Heart right ventricle (tissue), 16 donors: ENCODE data around the gene SLC24A5. TPM values are rescaled to one million over a fixed set of nuclear protein-coding genes. Genes with fewer than 3 reads are reported as not detected.

Experiments used
- ATAC-seq, 8 donors: fragments of 200-7000 bp; cut with Tn5 transposase; one replicate each; pipeline ENCODE4 v1.9.1; 2020; ENCODE audit warnings: mild to moderate bottlenecking in 8 of 8, moderate library complexity in 8 of 8, moderate number of reproducible peaks in 1 of 8
- DNase-seq, 2 donors: peaks; one replicate each; pipeline ENCODE4 v3.0.0-alpha.2; 2020
- H3K27ac ChIP-seq, 10 donors: fragments of 200-600 bp; sonication (generic) in 2 of 10; one replicate each; pipeline versions ENCODE4 v1.5.0 to v1.8.0; 2020 to 2022; ENCODE audit warnings: mild to moderate bottlenecking in 3 of 10
- H3K27me3 ChIP-seq, 7 donors: fragments of 200-600 bp; one replicate each; pipeline ENCODE4 v1.8.0; 2021 to 2022; ENCODE audit warnings: mild to moderate bottlenecking in 2 of 7
- H3K36me3 ChIP-seq, 9 donors: fragments of 200-600 bp; sonication (generic) in 1 of 9; one replicate each; pipeline versions ENCODE4 v1.5.0 to v1.8.0; 2020 to 2022; ENCODE audit warnings: mild to moderate bottlenecking in 2 of 9
- H3K4me1 ChIP-seq, 9 donors: fragments of 200-600 bp; sonication (generic) in 1 of 9; one replicate each; pipeline versions ENCODE4 v1.5.0 to v1.8.0; 2020 to 2022; ENCODE audit warnings: mild to moderate bottlenecking in 4 of 9
- H3K4me3 ChIP-seq, 10 donors: fragments of 200-600 bp; sonication (generic) in 2 of 10; one replicate each; pipeline versions ENCODE4 v1.5.0 to v1.8.0; 2020 to 2022; ENCODE audit warnings: mild to moderate bottlenecking in 7 of 10, moderate library complexity in 2 of 10
- H3K9me3 ChIP-seq, 11 donors: fragments of 200-600 bp in 10 of 11; sonication (generic) in 2 of 11; one replicate each; pipeline versions ENCODE4 v1.5.0 to v1.8.0; 2013 to 2022; ENCODE audit warnings: mild to moderate bottlenecking in 2 of 11, control low read depth in 1 of 11, moderate library complexity in 1 of 11
- WGBS, 2 donors: extraction: QIAGEN DNeasy Blood & Tissue Kit; methylation state at CpG; one replicate each; pipeline ENCODE4 v1.1.7; 2013; ENCODE audit warnings: inconsistent platforms in 1 of 2; 5-methylcytosine and 5-hydroxymethylcytosine counted together
- intact Hi-C, 10 donors: fragments of 100-400 bp; cut with DNase I; formaldehyde crosslinking; loops; one replicate each; pipeline versions ENCODE4 v1.11.1 to v1.14.2; 2022
- polyA plus RNA-seq, 2 donors: library from polyadenylated mRNA; stranded (reverse); fragments of 200-250 nt; gene quantifications; one replicate each; pipeline ENCODE4 v1.2.3, GENCODE V29; 2013
- total RNA-seq, 10 donors: library from RNA; stranded (reverse); fragmentation: NEBNext Ultra II Directional in 3 of 10; extraction: Animal tissue kit (Norgen Biotek cat#: 25700) in 3 of 10; gene quantifications; one replicate each; pipeline versions ENCODE4 v1.2.1 to v1.2.4, GENCODE V29; 2021 to 2023
- TF ChIP-seq, protein P1 (sequence below), 9 donors: fragments of 200-600 bp; sonication (generic) in 2 of 9; IDR thresholded peaks; one replicate each; pipeline versions ENCODE4 v1.5.0 to v1.8.0; 2021 to 2022; ENCODE audit warnings: antibody characterized with exemption in 9 of 9, mild to moderate bottlenecking in 5 of 9, moderate library complexity in 1 of 9
- donor health status: Arrhythmogenic right ventricular cardiomyopathy.
- donor health status: ischemic (EF 13 %, LVEDD 7.1; RV severe dilation, severe dysfunction).
- donor health status: healthy with polysubstance abuse.
- donor health status: DM: no; HTN: yes; CAD: no.
- donor health status: DM: no; HTN: no; CAD: no.
- donor health status: ischemic (EF 25% LVEDD 6.9; RV normal size, moderate dysfunction).
- donor health status: ischemic (EF 25% LVEDD 5.7; RV mildly dilated, moderate dysfunction).
- donor health status: healthy.
- donor health status: DM: yes; HTN: yes; CAD: no.
- donor health status: Ischemic cardiomyopathy.
- donor health status: ischemic (EF 35%, LVEDD 5.7; RV mildly dilated, moderate dysfunction).
- donor health status: nonischemic (EF 11% LVEDD 7.7; RV severe dilation, severe dysfunction).
- donor health status: DM: yes; HTN: yes; CAD: no.
- donor health status: PGD.
- donor health status: ischemic (EF 29% LVEDD 5.4; RV normal size, mild dysfunction).
- donor health status: nonischemic (EF 23%, LVEDD 6.1; RV moderate dilation, normal function).

The SLC24A5 gene
- total and polyA plus RNA-seq, 12 donors, result not detected

DNA sequence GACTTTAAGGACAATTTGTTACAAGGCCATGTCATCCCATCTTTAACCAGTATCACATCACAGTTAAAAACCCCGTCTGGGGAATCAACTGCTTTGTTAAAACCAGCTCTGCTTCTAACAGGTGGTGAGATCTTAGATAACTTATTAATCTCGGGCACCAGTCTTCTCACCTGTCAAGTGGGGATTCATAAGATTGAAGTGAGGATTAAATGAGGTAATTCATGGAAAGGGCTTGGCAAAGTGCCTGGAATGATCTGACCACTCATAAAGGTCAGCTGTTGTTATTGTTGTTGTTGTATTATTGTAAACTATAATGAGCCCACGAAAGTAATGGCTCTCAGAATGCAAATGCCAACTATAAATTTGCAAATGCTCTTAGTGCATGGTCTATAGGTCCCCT, 30.1 kb upstream of the SLC24A5 start:
- TF ChIP-seq, protein P1, sequence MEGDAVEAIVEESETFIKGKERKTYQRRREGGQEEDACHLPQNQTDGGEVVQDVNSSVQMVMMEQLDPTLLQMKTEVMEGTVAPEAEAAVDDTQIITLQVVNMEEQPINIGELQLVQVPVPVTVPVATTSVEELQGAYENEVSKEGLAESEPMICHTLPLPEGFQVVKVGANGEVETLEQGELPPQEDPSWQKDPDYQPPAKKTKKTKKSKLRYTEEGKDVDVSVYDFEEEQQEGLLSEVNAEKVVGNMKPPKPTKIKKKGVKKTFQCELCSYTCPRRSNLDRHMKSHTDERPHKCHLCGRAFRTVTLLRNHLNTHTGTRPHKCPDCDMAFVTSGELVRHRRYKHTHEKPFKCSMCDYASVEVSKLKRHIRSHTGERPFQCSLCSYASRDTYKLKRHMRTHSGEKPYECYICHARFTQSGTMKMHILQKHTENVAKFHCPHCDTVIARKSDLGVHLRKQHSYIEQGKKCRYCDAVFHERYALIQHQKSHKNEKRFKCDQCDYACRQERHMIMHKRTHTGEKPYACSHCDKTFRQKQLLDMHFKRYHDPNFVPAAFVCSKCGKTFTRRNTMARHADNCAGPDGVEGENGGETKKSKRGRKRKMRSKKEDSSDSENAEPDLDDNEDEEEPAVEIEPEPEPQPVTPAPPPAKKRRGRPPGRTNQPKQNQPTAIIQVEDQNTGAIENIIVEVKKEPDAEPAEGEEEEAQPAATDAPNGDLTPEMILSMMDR (IDR thresholded peaks at IDR 0.05), result no peak
- intact Hi-C loops, result no loop called here
- ATAC-seq (no peak), DNase-seq (no peak)
- no peaks in the 10 kb centered on the region for H3K9me3 ChIP-seq
- H3K36me3 ChIP-seq, result no peaks in the 10 kb centered on the region
- H3K4me1 ChIP-seq, result no peaks in the 10 kb centered on the region
- 37 to 43% methylated on average over 3 of the region's 3 CpGs for WGBS, 2 donors
- H3K27ac ChIP-seq, result no peak overlapping the region
- peaks cover 0 to 27% (median 13%) of the 10 kb centered on the region in 7 donors for H3K27me3 ChIP-seq
- no peak overlapping the region for H3K4me3 ChIP-seq

DNA sequence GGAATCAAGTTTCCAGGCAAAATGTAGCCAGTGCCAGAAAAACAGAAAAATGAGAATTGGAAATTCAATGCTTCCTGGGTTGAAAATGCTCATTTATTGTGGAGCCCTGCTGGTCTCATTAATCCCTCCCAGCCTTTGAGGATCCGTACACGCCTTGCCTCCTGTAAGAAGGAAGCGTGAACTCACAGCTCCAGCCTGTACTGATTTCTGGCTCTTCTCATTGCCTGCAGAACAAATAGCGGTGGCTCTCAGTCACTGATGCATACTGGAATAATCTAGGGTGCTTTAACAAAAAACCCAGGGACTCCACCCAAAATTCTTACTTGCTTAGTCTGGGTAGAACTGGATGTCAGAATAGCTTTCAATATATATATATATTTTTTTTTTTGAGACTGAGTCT, 29.3 kb upstream of the SLC24A5 start:
- peaks cover 0 to 26% (median 13%) of the 10 kb centered on the region in 7 donors for H3K27me3 ChIP-seq
- no peaks in the 10 kb centered on the region for H3K9me3 ChIP-seq
- H3K36me3 ChIP-seq, result no peaks in the 10 kb centered on the region
- DNase-seq (no peak), ATAC-seq (no peak)
- H3K4me1 ChIP-seq, result no peaks in the 10 kb centered on the region
- H3K4me3 ChIP-seq, result no peak overlapping the region
- intact Hi-C loops, result no loop called here
- 67 to 73% methylated on average over 4 of the region's 4 CpGs for WGBS, 2 donors
- no peak overlapping the region for H3K27ac ChIP-seq
- TF ChIP-seq, protein P1 (IDR thresholded peaks at IDR 0.05), result no peak

DNA sequence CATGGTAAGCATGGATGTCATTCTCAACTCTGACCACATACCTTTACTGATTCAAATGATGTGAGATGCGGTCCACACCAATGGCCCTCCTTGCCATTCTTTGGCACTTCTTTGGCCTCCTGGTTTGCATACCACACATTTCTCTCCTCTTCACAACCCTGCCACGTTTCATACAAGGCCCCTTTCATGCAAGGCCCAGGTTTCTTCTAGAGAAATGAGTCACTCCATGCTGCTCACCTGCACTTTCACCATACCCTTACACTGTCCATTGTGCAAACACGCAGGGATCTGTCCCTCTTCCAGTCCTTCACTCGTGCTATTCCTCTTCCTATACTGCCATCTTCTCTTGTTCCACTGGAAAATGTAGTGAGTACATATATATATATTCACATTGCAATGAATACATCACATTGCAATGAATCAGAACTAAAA, 24.4 kb upstream of the SLC24A5 start:
- ATAC-seq (no peak), DNase-seq (no peak)
- Histone ChIP-seq H3K9me3 (no peaks in the 10 kb centered on the region), H3K27ac (no peak overlapping the region), H3K36me3 (no peaks in the 10 kb centered on the region), H3K27me3 (peaks cover 0 to 36% (median 9%) of the 10 kb centered on the region in 7 donors), H3K4me3 (no peak overlapping the region), H3K4me1 (no peaks in the 10 kb centered on the region)
- WGBS, 2 donors, result 69 to 79% methylated on average over 4 of the region's 4 CpGs
- intact Hi-C loops, result no loop called here
- TF ChIP-seq, protein P1 (IDR thresholded peaks at IDR 0.05), result no peak

DNA sequence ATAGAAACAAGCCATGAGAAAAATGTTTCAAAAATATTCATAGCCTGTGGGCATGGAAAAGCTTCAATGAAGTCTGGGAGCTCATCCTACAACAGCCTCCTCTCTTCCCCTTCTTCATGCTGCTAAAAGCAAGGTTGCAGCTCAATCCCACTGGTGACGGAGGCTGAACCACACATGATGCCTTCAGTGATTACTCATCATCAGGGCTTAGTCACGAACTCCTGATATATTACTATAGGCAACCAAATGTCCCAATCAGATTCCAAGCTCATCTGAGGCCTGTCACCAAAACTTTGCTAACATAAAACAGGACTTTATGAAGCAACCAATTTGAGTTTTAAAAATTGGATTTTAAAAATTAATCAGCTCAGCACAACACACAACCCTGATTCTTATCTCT, 24.0 kb upstream of the SLC24A5 start:
- DNase-seq, result no peak
- TF ChIP-seq, protein P1 (IDR thresholded peaks at IDR 0.05), result no peak
- intact Hi-C loops, result no loop called here
- no peaks in the 10 kb centered on the region for H3K36me3 ChIP-seq
- WGBS, 2 donors, result 67 to 75% methylated on average over 2 of the region's 2 CpGs
- peaks cover 0 to 33% (median 9%) of the 10 kb centered on the region in 7 donors for H3K27me3 ChIP-seq
- no peak overlapping the region for H3K4me3 ChIP-seq
- H3K9me3 ChIP-seq, result no peaks in the 10 kb centered on the region
- no peak overlapping the region for H3K27ac ChIP-seq
- no peak for ATAC-seq
- no peaks in the 10 kb centered on the region for H3K4me1 ChIP-seq
